DND-41 (cell line): Measurements from ENCODE around the gene PTPRR.

ENCODE experiments used
- ATAC-seq: fragments of 200-7000 bp; cut with Tn5 transposase; 3 replicates; pipeline ENCODE4 v1.9.1; 2021; ENCODE audit warnings: low read depth; ENCODE audit not compliant: insufficient read depth
- DNase-seq: peaks from one replicate; pipeline ENCODE4 v3.0.0-alpha.2; 2020
- H2AFZ ChIP-seq: 2 replicates; pipeline ENCODE4 v1.6.0; 2012; ENCODE audit warnings: low read depth, low read length
- H3K27ac ChIP-seq: 2 replicates; pipeline ENCODE4 v1.5.1; 2012; ENCODE audit warnings: low read length, inconsistent platforms
- H3K27me3 ChIP-seq: fragments of 200-600 bp; sonication (generic); 2 replicates; pipeline ENCODE4 v1.6.0; 2012; ENCODE audit warnings: low read length, mild to moderate bottlenecking, inconsistent platforms; ENCODE audit not compliant: insufficient read depth, poor library complexity
- H3K36me3 ChIP-seq: 2 replicates; pipeline ENCODE4 v1.5.1; 2012; ENCODE audit warnings: low read length, inconsistent platforms; ENCODE audit not compliant: insufficient read depth
- H3K4me1 ChIP-seq: 2 replicates; pipeline ENCODE4 v1.5.1; 2012; ENCODE audit warnings: mild to moderate bottlenecking, low read length; ENCODE audit not compliant: insufficient read depth
- H3K4me2 ChIP-seq: 2 replicates; pipeline ENCODE4 v1.6.0; 2012; ENCODE audit warnings: mild to moderate bottlenecking, moderate library complexity, low read length, inconsistent platforms; ENCODE audit not compliant: insufficient read depth
- H3K4me3 ChIP-seq, 2 experiments: fragments of 200-600 bp in 1 of 2; shearing (Covaris generic) in 1 of 2; 2 replicates each; pipeline ENCODE4 v1.5.1; 2012 to 2016; ENCODE audit warnings: inconsistent platforms in 2 of 2, low read length in 2 of 2, mild to moderate bottlenecking in 2 of 2, low read depth in 1 of 2, moderate library complexity in 1 of 2
- H3K79me2 ChIP-seq: 2 replicates; pipeline ENCODE4 v1.6.0; 2012; ENCODE audit warnings: low read length, inconsistent platforms; ENCODE audit not compliant: insufficient read depth
- H3K9ac ChIP-seq: 2 replicates; pipeline ENCODE4 v1.6.0; 2012; ENCODE audit warnings: low read depth, mild to moderate bottlenecking, inconsistent platforms, low read length, moderate library complexity
- H3K9me3 ChIP-seq: 2 replicates; pipeline ENCODE4 v1.5.1; 2012; ENCODE audit warnings: low read length, moderate library complexity, mild to moderate bottlenecking, inconsistent platforms; ENCODE audit not compliant: insufficient read depth, severe bottlenecking
- H4K20me1 ChIP-seq: 2 replicates; pipeline ENCODE4 v1.6.0; 2012; ENCODE audit warnings: low read length; ENCODE audit not compliant: insufficient read depth
- CTCF ChIP-seq: IDR thresholded peaks from 2 replicates; pipeline ENCODE4 v1.5.1; 2012; ENCODE audit warnings: borderline replicate concordance, low read length, moderate library complexity, mild to moderate bottlenecking; ENCODE audit not compliant: poor library complexity, severe bottlenecking; ENCODE audit errors: extremely low read depth
- EZH2 ChIP-seq: IDR thresholded peaks from 3 replicates; pipeline ENCODE4 v1.6.1; 2012; ENCODE audit warnings: borderline replicate concordance, low read depth, mild to moderate bottlenecking, moderate library complexity, low read length, inconsistent platforms; ENCODE audit not compliant: severe bottlenecking

Gene PTPRR

GRCh38 chr12:70928071-70928470 is 7.5 kb upstream of the PTPRR start:
- Histone ChIP-seq H3K4me3 (no peak overlapping the region), H3K27ac (no peak overlapping the region), H4K20me1 (no peaks in the 10 kb centered on the region), H3K4me1 (no peaks in the 10 kb centered on the region), H2AFZ (no peak overlapping the region), H3K79me2 (no peaks in the 10 kb centered on the region), H3K36me3 (no peaks in the 10 kb centered on the region), H3K9me3 (no peaks in the 10 kb centered on the region), H3K27me3 (no peaks in the 10 kb centered on the region), H3K9ac (no peak overlapping the region), H3K4me2 (no peak overlapping the region)
- no peak for ATAC-seq
- no peak for TF ChIP-seq CTCF
- no peak for TF ChIP-seq EZH2
- no peak for DNase-seq

GRCh38 chr12:70927356-70927755 is 6.8 kb upstream of the PTPRR start:
- no peak overlapping the region for H2AFZ ChIP-seq
- no peaks in the 10 kb centered on the region for H3K79me2 ChIP-seq
- DNase-seq (no peak), ATAC-seq (no peak)
- no peak overlapping the region for H3K4me3 ChIP-seq
- H4K20me1 ChIP-seq = no peaks in the 10 kb centered on the region
- H3K27me3 ChIP-seq = no peaks in the 10 kb centered on the region
- TF ChIP-seq CTCF (no peak), EZH2 (no peak)
- H3K36me3 ChIP-seq = no peaks in the 10 kb centered on the region
- no peak overlapping the region for H3K4me2 ChIP-seq
- no peak overlapping the region for H3K27ac ChIP-seq
- no peak overlapping the region for H3K9ac ChIP-seq
- H3K9me3 ChIP-seq = no peaks in the 10 kb centered on the region
- no peaks in the 10 kb centered on the region for H3K4me1 ChIP-seq

GRCh38 chr12:70925539-70925938 is 5.0 kb upstream of the PTPRR start:
- Histone ChIP-seq H3K36me3 (no peaks in the 10 kb centered on the region), H4K20me1 (no peaks in the 10 kb centered on the region), H3K9ac (no peak overlapping the region), H3K4me3 (no peak overlapping the region), H2AFZ (no peak overlapping the region), H3K4me2 (no peak overlapping the region), H3K9me3 (no peaks in the 10 kb centered on the region), H3K79me2 (no peaks in the 10 kb centered on the region), H3K27ac (no peak overlapping the region), H3K4me1 (no peaks in the 10 kb centered on the region), H3K27me3 (no peaks in the 10 kb centered on the region)
- no peak for TF ChIP-seq EZH2
- ATAC-seq (no peak), DNase-seq (no peak)

GRCh38 chr12:70920891-70921290 is 353 bp upstream of the PTPRR start:
- Histone ChIP-seq H3K4me2 (no peak overlapping the region), H2AFZ (no peak overlapping the region), H4K20me1 (no peaks in the 10 kb centered on the region), H3K9ac (no peak overlapping the region), H3K27me3 (no peaks in the 10 kb centered on the region), H3K4me3 (no peak overlapping the region), H3K79me2 (no peaks in the 10 kb centered on the region), H3K36me3 (no peaks in the 10 kb centered on the region), H3K9me3 (no peaks in the 10 kb centered on the region), H3K27ac (no peak overlapping the region), H3K4me1 (no peaks in the 10 kb centered on the region)
- DNase-seq (no peak), ATAC-seq (no peak)
- no peak for TF ChIP-seq EZH2
- TF ChIP-seq CTCF = no peak
